ENCODE data around the gene LRRFIP1. TPM values are rescaled to one million over a fixed set of nuclear protein-coding genes. Genes with fewer than 3 reads are reported as not detected.

The LRRFIP1 gene
- polyA plus RNA-seq, 1 donor from 2014 or later: 96.3 TPM

DNA sequence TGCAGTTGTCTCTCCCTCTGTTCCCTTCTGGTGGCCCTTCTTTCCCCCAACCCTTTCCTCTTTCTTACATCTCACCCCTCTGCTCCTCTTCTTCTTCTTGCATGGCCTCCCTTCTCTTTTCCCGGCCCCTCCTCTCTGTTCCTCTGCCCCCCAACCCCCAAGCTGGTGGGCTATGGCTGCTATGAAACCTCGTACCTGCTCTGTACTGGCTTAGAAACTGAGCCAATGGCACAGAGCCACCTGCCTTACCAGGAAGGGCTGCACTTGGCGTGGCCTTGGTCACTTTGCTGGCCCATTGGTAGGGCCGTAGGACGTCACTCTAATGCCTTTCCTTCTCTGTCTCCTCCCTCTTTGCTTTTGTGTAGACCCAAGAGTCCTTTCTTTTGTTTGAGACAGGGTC lies 78.9 kb downstream of the LRRFIP1 start:
- Histone ChIP-seq H3F3A (ENCODE audit: insufficient read depth, low read length, poor library complexity, severe bottlenecking) (no peaks in the 10 kb centered on the region), H3K27me3 (ENCODE audit: insufficient read depth, low read depth, low read length) (no peaks in the 10 kb centered on the region), H3K36me3 (ENCODE audit: insufficient read depth, low read length) (no peaks in the 10 kb centered on the region), H3K4me2 (ENCODE audit: low read length) (no peak overlapping the region), H2AFZ (ENCODE audit: low read depth, low read length) (no peak overlapping the region), H3K4me3 (ENCODE audit: low read length) (no peak overlapping the region), H3K27ac (ENCODE audit: low read length) (no peak overlapping the region), H3K9ac (ENCODE audit: low read length) (no peak overlapping the region), H3K79me2 (replicated peaks; ENCODE audit: insufficient read depth, low read length) (no peaks in the 10 kb centered on the region), H4K20me1 (ENCODE audit: insufficient read depth) (no peaks in the 10 kb centered on the region), H3K9me3 (ENCODE audit: low read length) (no peaks in the 10 kb centered on the region), H3K9me2 (ENCODE audit: insufficient read depth, low read length) (no peaks in the 10 kb centered on the region)
- TF ChIP-seq, protein P1, sequence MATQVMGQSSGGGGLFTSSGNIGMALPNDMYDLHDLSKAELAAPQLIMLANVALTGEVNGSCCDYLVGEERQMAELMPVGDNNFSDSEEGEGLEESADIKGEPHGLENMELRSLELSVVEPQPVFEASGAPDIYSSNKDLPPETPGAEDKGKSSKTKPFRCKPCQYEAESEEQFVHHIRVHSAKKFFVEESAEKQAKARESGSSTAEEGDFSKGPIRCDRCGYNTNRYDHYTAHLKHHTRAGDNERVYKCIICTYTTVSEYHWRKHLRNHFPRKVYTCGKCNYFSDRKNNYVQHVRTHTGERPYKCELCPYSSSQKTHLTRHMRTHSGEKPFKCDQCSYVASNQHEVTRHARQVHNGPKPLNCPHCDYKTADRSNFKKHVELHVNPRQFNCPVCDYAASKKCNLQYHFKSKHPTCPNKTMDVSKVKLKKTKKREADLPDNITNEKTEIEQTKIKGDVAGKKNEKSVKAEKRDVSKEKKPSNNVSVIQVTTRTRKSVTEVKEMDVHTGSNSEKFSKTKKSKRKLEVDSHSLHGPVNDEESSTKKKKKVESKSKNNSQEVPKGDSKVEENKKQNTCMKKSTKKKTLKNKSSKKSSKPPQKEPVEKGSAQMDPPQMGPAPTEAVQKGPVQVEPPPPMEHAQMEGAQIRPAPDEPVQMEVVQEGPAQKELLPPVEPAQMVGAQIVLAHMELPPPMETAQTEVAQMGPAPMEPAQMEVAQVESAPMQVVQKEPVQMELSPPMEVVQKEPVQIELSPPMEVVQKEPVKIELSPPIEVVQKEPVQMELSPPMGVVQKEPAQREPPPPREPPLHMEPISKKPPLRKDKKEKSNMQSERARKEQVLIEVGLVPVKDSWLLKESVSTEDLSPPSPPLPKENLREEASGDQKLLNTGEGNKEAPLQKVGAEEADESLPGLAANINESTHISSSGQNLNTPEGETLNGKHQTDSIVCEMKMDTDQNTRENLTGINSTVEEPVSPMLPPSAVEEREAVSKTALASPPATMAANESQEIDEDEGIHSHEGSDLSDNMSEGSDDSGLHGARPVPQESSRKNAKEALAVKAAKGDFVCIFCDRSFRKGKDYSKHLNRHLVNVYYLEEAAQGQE (IDR thresholded peaks at IDR 0.05; ENCODE audit: borderline replicate concordance): no peak
- TF ChIP-seq TAF1 (IDR thresholded peaks at IDR 0.05; ENCODE audit: low read depth) (no peak), SMC3 (conservative IDR thresholded peaks at IDR 0.05; ENCODE audit: poor library complexity) (no peak), MXI1 (conservative IDR thresholded peaks at IDR 0.05; ENCODE audit: poor library complexity, severe bottlenecking) (no peak), POLR2AphosphoS5 (IDR thresholded peaks at IDR 0.05) (no peak), EP300 (conservative IDR thresholded peaks at IDR 0.05; ENCODE audit: poor library complexity, severe bottlenecking) (no peak), RAD21 (conservative IDR thresholded peaks at IDR 0.05) (no peak), CTCF (IDR thresholded peaks at IDR 0.05; ENCODE audit: poor library complexity, severe bottlenecking) (no peak), EZH2 (IDR thresholded peaks at IDR 0.05; ENCODE audit: borderline replicate concordance, insufficient read depth, low read length, poor library complexity, severe bottlenecking) (no peak)

DNA sequence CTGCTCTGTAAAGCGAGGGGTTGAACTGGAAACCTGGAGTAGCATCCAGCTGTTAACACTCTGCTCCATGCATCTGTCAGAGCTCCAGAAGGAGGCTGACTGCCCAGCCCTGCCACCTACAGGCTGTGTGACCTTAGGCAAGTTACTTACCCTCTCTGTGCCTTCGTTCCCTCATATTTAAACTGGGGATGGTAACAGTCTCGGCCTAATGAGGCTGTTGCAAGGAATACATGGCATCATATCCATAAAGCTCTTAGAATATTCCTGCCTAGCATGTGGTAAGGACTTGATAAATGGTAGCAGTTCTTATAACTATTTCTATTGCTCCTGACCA lies 80.6 kb downstream of the LRRFIP1 start:
- H3K9me3 ChIP-seq (ENCODE audit: low read length): no peaks in the 10 kb centered on the region
- no peak overlapping the region for H3K4me3 ChIP-seq (ENCODE audit: low read length)
- H3K79me2 ChIP-seq (replicated peaks; ENCODE audit: insufficient read depth, low read length): no peaks in the 10 kb centered on the region
- no peaks in the 10 kb centered on the region for H3K36me3 ChIP-seq (ENCODE audit: insufficient read depth, low read length)
- no peaks in the 10 kb centered on the region for H3F3A ChIP-seq (ENCODE audit: insufficient read depth, low read length, poor library complexity, severe bottlenecking)
- H4K20me1 ChIP-seq (ENCODE audit: insufficient read depth): no peaks in the 10 kb centered on the region
- no peaks in the 10 kb centered on the region for H3K27me3 ChIP-seq (ENCODE audit: insufficient read depth, low read depth, low read length)
- TF ChIP-seq EZH2 (IDR thresholded peaks at IDR 0.05; ENCODE audit: borderline replicate concordance, insufficient read depth, low read length, poor library complexity, severe bottlenecking): no peak
- no peak for TF ChIP-seq CTCF (IDR thresholded peaks at IDR 0.05; ENCODE audit: poor library complexity, severe bottlenecking)
- TF ChIP-seq TAF1 (IDR thresholded peaks at IDR 0.05; ENCODE audit: low read depth): no peak
- no peak for TF ChIP-seq EP300 (conservative IDR thresholded peaks at IDR 0.05; ENCODE audit: poor library complexity, severe bottlenecking)
- TF ChIP-seq POLR2AphosphoS5 (IDR thresholded peaks at IDR 0.05): no peak
- TF ChIP-seq MXI1 (conservative IDR thresholded peaks at IDR 0.05; ENCODE audit: poor library complexity, severe bottlenecking): no peak
- TF ChIP-seq, protein P1 (IDR thresholded peaks at IDR 0.05; ENCODE audit: borderline replicate concordance): no peak
- no peak for TF ChIP-seq RAD21 (conservative IDR thresholded peaks at IDR 0.05)
- no peak for TF ChIP-seq SMC3 (conservative IDR thresholded peaks at IDR 0.05; ENCODE audit: poor library complexity)
- no peak overlapping the region for H3K27ac ChIP-seq (ENCODE audit: low read length)
- no peak overlapping the region for H3K9ac ChIP-seq (ENCODE audit: low read length)
- no peaks in the 10 kb centered on the region for H3K9me2 ChIP-seq (ENCODE audit: insufficient read depth, low read length)
- no peak overlapping the region for H2AFZ ChIP-seq (ENCODE audit: low read depth, low read length)
- H3K4me2 ChIP-seq (ENCODE audit: low read length): no peak overlapping the region
